HepG2 (cell line): Measurements from ENCODE around the gene MPZL3. TPM values are rescaled to one million over a fixed set of nuclear protein-coding genes. Genes with fewer than 3 reads are reported as not detected.
A peak's percentile ranks its signal among the peaks of the same experiment; 100 is the strongest.

Experiments
- ATAC-seq: fragments of 200-7000 bp; cut with Tn5 transposase; 3 replicates; pipeline ENCODE4 v1.9.1; 2020; ENCODE audit warnings: mild to moderate bottlenecking, moderate library complexity
- BruUV-seq: library from RNA; stranded (reverse); fragments of 400-500 nt; replicated peaks from 2 replicates; lab custom pipeline; 2021; lab: Mats Ljungman, UMichigan
- CTCF ChIA-PET: fragments of 300-600 bp; formaldehyde crosslinking; extraction: SDS; loops from one replicate; lab custom pipeline; 2021; ENCODE audit warnings: low total read pairs, inconsistent platforms, low intra/inter-chr PET ratio; lab: Yijun Ruan, JAX
- POLR2A ChIA-PET: fragments of 350-600 bp; sonication (Branson Sonifier 250); formaldehyde crosslinking; loops from one replicate; lab custom pipeline; 2020; ENCODE audit warnings: antibody characterized with exemption, inconsistent platforms; lab: Yijun Ruan, JAX
- DNase-seq: peaks from one replicate; pipeline ENCODE4 v3.0.0-alpha.2; 2015; ENCODE audit warnings: low spot score
- FAIRE-seq: peaks from 3 replicates; lab custom pipeline; 2011; peaks lifted over from hg19 to GRCh38; lab: Jason Lieb, UNC
- H2AFZ ChIP-seq: one replicate; pipeline ENCODE4 v1.6.1; 2011; ENCODE audit warnings: low read length, inconsistent platforms
- H3K27ac ChIP-seq: fragments of 300-600 bp; 3 replicates; pipeline ENCODE4 v1.8.0; 2011; ENCODE audit warnings: mixed run types, mild to moderate bottlenecking, mixed read lengths, low read length, inconsistent platforms; ENCODE audit not compliant: insufficient read depth; ENCODE audit errors: extremely low read length
- H3K27me3 ChIP-seq, 2 experiments: fragments of 200-600 bp in 1 of 2; 2 replicates in 1 of 2; 3 replicates in 1 of 2; pipeline versions ENCODE4 v1.6.0 to v1.8.0; 2011; ENCODE audit warnings: low read length in 2 of 2, mild to moderate bottlenecking in 2 of 2, moderate library complexity in 2 of 2, inconsistent platforms in 1 of 2; ENCODE audit not compliant: insufficient read depth in 2 of 2, control insufficient read depth in 1 of 2
- H3K36me3 ChIP-seq, 2 experiments: fragments of 200-600 bp in 1 of 2; replicated peaks in 1 of 2; 2 replicates in 1 of 2; 3 replicates in 1 of 2; pipeline versions ENCODE4 v1.5.1 to v1.8.0; 2011; ENCODE audit warnings: low read length in 2 of 2, inconsistent platforms in 1 of 2; ENCODE audit not compliant: insufficient read depth in 2 of 2, control insufficient read depth in 1 of 2
- H3K4me1 ChIP-seq: 2 replicates; pipeline ENCODE4 v1.5.1; 2012; ENCODE audit warnings: low read length, inconsistent platforms; ENCODE audit not compliant: insufficient read depth
- H3K4me2 ChIP-seq: 2 replicates; pipeline ENCODE4 v1.6.0; 2011; ENCODE audit warnings: low read depth, low read length, inconsistent platforms
- H3K4me3 ChIP-seq, 3 experiments: fragments of 200-600 bp in 1 of 3; sonication (generic), shearing (Covaris generic) in 1 of 3; replicated peaks in 1 of 3; 2 replicates each; pipeline ENCODE4 v1.5.1; 2011 to 2016; ENCODE audit warnings: low read length in 3 of 3, inconsistent platforms in 2 of 3, low read depth in 2 of 3, mild to moderate bottlenecking in 2 of 3, control low read depth in 1 of 3, mixed read lengths in 1 of 3; ENCODE audit not compliant: insufficient read depth in 1 of 3
- H3K79me2 ChIP-seq: one replicate; pipeline ENCODE4 v1.6.1; 2011; ENCODE audit warnings: low read length, inconsistent platforms; ENCODE audit not compliant: insufficient read depth
- H3K9ac ChIP-seq: 2 replicates; pipeline ENCODE4 v1.6.0; 2011; ENCODE audit warnings: mild to moderate bottlenecking, low read depth, low read length, inconsistent platforms; ENCODE audit not compliant: insufficient read depth
- H3K9me3 ChIP-seq: 2 replicates; pipeline ENCODE4 v1.5.1; 2012; ENCODE audit warnings: mild to moderate bottlenecking, low read length
- H4K20me1 ChIP-seq: 2 replicates; pipeline ENCODE4 v1.6.0; 2011; ENCODE audit warnings: inconsistent platforms, mild to moderate bottlenecking, low read length, moderate library complexity; ENCODE audit not compliant: insufficient read depth
- ATF7-NPFF ChIP-seq: sonication (generic); formaldehyde crosslinking; IDR thresholded peaks from 2 replicates; pipeline ENCODE4 v1.8.1; 2023; ENCODE audit warnings: mild to moderate bottlenecking, low read depth, missing genetic modification reagents, moderate library complexity
- BRD4 ChIP-seq: sonication (generic); formaldehyde crosslinking; IDR thresholded peaks from 2 replicates; pipeline ENCODE4 v1.4.0; 2020; ENCODE audit warnings: missing genetic modification reagents
- CREB1 ChIP-seq, 2 experiments: fragments of 450-650 bp in 1 of 2; IDR thresholded peaks; 2 replicates each; pipeline ENCODE4 v1.6.1; 2016 to 2017; ENCODE audit warnings: control low read depth in 1 of 2, mild to moderate bottlenecking in 1 of 2, missing compliant biosample characterization in 1 of 2, missing genetic modification characterization in 1 of 2
- HDAC2 ChIP-seq: sonication (generic); formaldehyde crosslinking; IDR thresholded peaks from 2 replicates; pipeline ENCODE4 v1.4.0; 2020; ENCODE audit warnings: missing genetic modification reagents
- NFYC ChIP-seq: IDR thresholded peaks from 2 replicates; pipeline ENCODE4 v1.6.1; 2016; ENCODE audit warnings: missing genetic modification reagents, missing compliant biosample characterization
- NR2F6 ChIP-seq, 2 experiments: IDR thresholded peaks; 2 replicates each; pipeline ENCODE4 v1.6.1; 2016; ENCODE audit warnings: antibody characterized with exemption in 1 of 2, mild to moderate bottlenecking in 1 of 2
- SAP130 ChIP-seq: IDR thresholded peaks from 2 replicates; pipeline ENCODE4 v1.6.1; 2016; ENCODE audit warnings: low read depth
- STAT6 ChIP-seq: sonication (generic); formaldehyde crosslinking; IDR thresholded peaks from 2 replicates; pipeline ENCODE4 v1.4.0; 2020; ENCODE audit warnings: missing genetic modification reagents, mild to moderate bottlenecking, borderline replicate concordance
- ZBED4 ChIP-seq: sonication (generic); formaldehyde crosslinking; IDR thresholded peaks from 2 replicates; pipeline ENCODE4 v1.4.0; 2020; ENCODE audit warnings: missing genetic modification reagents, borderline replicate concordance
- ZBTB34 ChIP-seq: sonication (generic); formaldehyde crosslinking; IDR thresholded peaks from 2 replicates; pipeline ENCODE4 v1.8.0; 2022; ENCODE audit warnings: mild to moderate bottlenecking, missing genetic modification reagents
- ZNF224 ChIP-seq: sonication (generic); formaldehyde crosslinking; IDR thresholded peaks from 2 replicates; pipeline ENCODE4 v1.5.0; 2020; ENCODE audit warnings: mild to moderate bottlenecking, missing genetic modification reagents
- ZNF275 ChIP-seq: sonication (generic); formaldehyde crosslinking; IDR thresholded peaks from 2 replicates; pipeline ENCODE4 v1.8.0; 2022; ENCODE audit warnings: missing genetic modification reagents, mild to moderate bottlenecking, inconsistent platforms, borderline replicate concordance
- ZNF570 ChIP-seq: sonication (generic); formaldehyde crosslinking; IDR thresholded peaks from 2 replicates; pipeline ENCODE4 v1.4.0; 2020; ENCODE audit warnings: mild to moderate bottlenecking, missing genetic modification reagents, borderline replicate concordance
- ZNF746 ChIP-seq: sonication (generic); formaldehyde crosslinking; IDR thresholded peaks from 2 replicates; pipeline ENCODE4 v1.8.0; 2022; ENCODE audit warnings: mild to moderate bottlenecking, missing genetic modification reagents
- WGBS: methylation state at CpG from one replicate; pipeline ENCODE4 v1.1.6; 2017; ENCODE audit warnings: low lambda C conversion rate; 5-methylcytosine and 5-hydroxymethylcytosine counted together
- in situ Hi-C: cut with HindIII; loops from 2 replicates; pipeline ENCODE4 v1.10.0; 2017; ENCODE audit warnings: low pct_unique_long_range_greater_than_20kb; ENCODE audit not compliant: extremely low pct_ligation_motif_present
- intact Hi-C: fragments of 100-400 bp; cut with micrococcal nuclease; formaldehyde crosslinking; loops from one replicate; pipeline ENCODE4 v1.10.0; 2022; ENCODE audit not compliant: unreplicated experiment
- polyA plus RNA-seq, 8 experiments: library from polyadenylated mRNA; depleted of rRNA in 3 of 8; stranded (reverse) in 7 of 8; unstranded in 1 of 8; fragments of >200 nt; fragmentation: Illumina TruSeq in 4 of 8; extraction: Trizol in 4 of 8; gene quantifications; 2 replicates each; pipeline versions ENCODE4 v1.2.1 to v1.2.3, GENCODE V29; 2011 to 2016; ENCODE audit warnings: low read depth in 4 of 8, missing spikeins in 1 of 8, mixed read lengths in 1 of 8; ENCODE audit not compliant: insufficient read depth in 1 of 8
- total RNA-seq, 5 experiments: library from RNA; depleted of rRNA; stranded (reverse); fragments of >200 nt; fragmentation: Illumina TruSeq; extraction: Trizol; gene quantifications; 2 replicates each; pipeline ENCODE4 v1.2.3, GENCODE V29; 2016; ENCODE audit warnings: low read depth in 1 of 5

The MPZL3 gene
- total and polyA plus RNA-seq, 2 of the 13 experiments (the other 11 are each of a cell fraction or from before 2014, with no cell fraction given) = 5.3 to 9.3 TPM

GRCh38 chr11:118240999-118241763 is 11.0 kb downstream of the MPZL3 start:
- no TSS peak for BruUV-seq
- H3K9ac ChIP-seq = no peak overlapping the region
- in situ Hi-C loops = no loop called here
- TF ChIP-seq HDAC2 (CRISPR knock-in tag) (no peak), ZNF275 (CRISPR knock-in tag) (no peak), ZBED4 (CRISPR knock-in tag) (no peak), SAP130 (CRISPR knock-in tag) (peak; percentile 26; the same call in 1 of the 2 replicates), ZNF746 (no peak), STAT6 (CRISPR knock-in tag) (no peak), NFYC (CRISPR knock-in tag) (no peak), ZBTB34 (CRISPR knock-in tag) (no peak), ATF7-NPFF (CRISPR knock-in tag) (no peak), ZNF570 (no peak), CREB1 (IDR thresholded peaks at IDR 0.05) (peak; percentile 67; the same call in 1 of the 2 replicates), CREB1 (CRISPR knock-in tag; IDR thresholded peaks at IDR 0.05) (no peak), ZNF224 (CRISPR knock-in tag) (no peak), BRD4 (CRISPR knock-in tag) (no peak), NR2F6 (IDR thresholded peaks at IDR 0.05) (no peak), NR2F6 (CRISPR knock-in tag; IDR thresholded peaks at IDR 0.05) (no peak)

More at GRCh38 chr11:118240999-118241763, 11.0 kb downstream of the MPZL3 start:
- intact Hi-C loops = no loop called here
- FAIRE-seq (no peak), DNase-seq (peak; percentile 39), ATAC-seq (peak; percentile 42; the same call in 2 of the 3 replicates)
- Histone ChIP-seq H3K9me3 (no peaks in the 10 kb centered on the region), H3K36me3 (0 out of 5 replicates have a peak, but pooled peaks cover 0 to 7% of the 10 kb centered on the region in 2 experiments), H3K27me3 (no peaks in the 10 kb centered on the region), H4K20me1 (no peaks in the 10 kb centered on the region), H3K79me2 (no peaks in the 10 kb centered on the region), H3K4me3 (no peak overlapping the region), H3K27ac (no peak overlapping the region), H2AFZ (no peak overlapping the region), H3K4me1 (peaks cover 47% of the 10 kb centered on the region), H3K4me2 (no peak overlapping the region)
- ChIA-PET CTCF (no interaction called here), POLR2A (interaction anchor here (0.9 to 1.6 kb wide), 3 partner anchors 11 to 46 kb away, joined by 3 to 6 read pairs (median 5); partner anchors contain the start of genes MPZL2 and MPZL3)
- WGBS = 80% methylated on average over 9 of the region's 9 CpGs
